ENCODE measurements around the gene FLNB. TPM values are rescaled to one million over a fixed set of nuclear protein-coding genes. Genes with fewer than 3 reads are reported as not detected.
A peak's percentile ranks its signal among the peaks of the same experiment; 100 is the strongest.

Gene FLNB
- total RNA-seq, 4 donors from 2014 or later: 60.2 to 138 (median 96.2) TPM

GRCh38 chr3:58099865-58100264 lies 91.6 kb downstream of the FLNB start:
- Histone ChIP-seq H3K4me3 (no peak overlapping the region), H3K9me3 (no peaks in the 10 kb centered on the region), H3K36me3 (peaks cover 0 to 97% of the 10 kb centered on the region in 2 donors), H3K4me1 (peaks cover 0 to 61% (median 15%) of the 10 kb centered on the region in 3 donors), H3K27me3 (no peaks in the 10 kb centered on the region), H3K27ac (peak overlapping the region in 2 of 4 donors; percentile 9 to 48)
- ATAC-seq: no peak
- TF ChIP-seq CTCF (IDR thresholded peaks at IDR 0.05): no peak
- TF ChIP-seq POLR2A (IDR thresholded peaks at IDR 0.05): no peak
- peak; percentile 16 for TF ChIP-seq POLR2AphosphoS5 (IDR thresholded peaks at IDR 0.05)
- WGBS, 2 donors (ENCODE audit: low coverage in 1 of 2): 62 to 72% methylated on average over 2 of the region's 2 CpGs

DNA sequence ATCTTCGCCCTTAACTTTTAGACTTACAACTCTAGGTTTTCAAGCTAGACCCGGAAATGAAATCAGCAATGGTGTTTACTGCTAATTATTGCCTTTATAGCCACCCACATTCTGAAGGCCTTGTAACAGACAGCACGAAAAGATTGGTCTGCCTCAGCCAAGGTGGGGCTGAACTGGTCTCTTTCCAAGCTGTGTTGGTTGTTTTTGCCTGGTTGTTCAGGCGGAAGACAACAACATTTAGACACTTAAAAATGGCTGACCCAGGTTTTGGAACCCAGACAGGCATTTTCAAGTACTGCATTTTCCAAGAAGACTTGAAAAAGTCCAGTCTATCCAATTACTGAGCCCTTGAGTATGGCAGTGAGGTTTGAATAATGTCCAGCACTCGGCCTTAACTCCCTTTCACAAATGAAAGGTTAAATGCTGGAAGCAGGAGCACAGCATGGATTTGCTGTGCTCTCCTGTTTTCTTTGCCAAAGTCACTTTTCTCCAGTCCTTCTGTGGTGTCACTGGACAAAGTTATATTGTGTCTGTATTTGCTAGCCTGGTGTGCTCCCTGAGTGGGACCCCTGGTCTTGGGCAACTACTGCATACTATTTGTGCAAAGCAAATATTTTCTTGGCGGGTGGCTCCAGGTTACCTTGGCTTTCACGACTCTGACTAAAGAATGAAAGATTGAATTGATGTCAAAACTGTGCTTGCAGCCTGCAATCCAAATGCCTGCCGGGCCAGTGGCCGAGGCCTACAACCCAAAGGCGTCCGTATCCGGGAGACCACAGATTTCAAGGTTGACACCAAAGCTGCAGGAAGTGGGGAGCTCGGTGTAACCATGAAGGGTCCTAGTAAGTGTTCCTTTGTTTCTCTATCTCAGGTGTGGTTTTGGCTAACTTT lies 93.5 kb downstream of the FLNB start:
- H3K4me3 ChIP-seq: no peak overlapping the region
- H3K27ac ChIP-seq: peak overlapping the region in 3 of 4 donors; percentile 54 to 71 (median 62)
- H3K27me3 ChIP-seq: no peaks in the 10 kb centered on the region
- H3K36me3 ChIP-seq: peaks cover 0 to 97% of the 10 kb centered on the region in 2 donors
- ATAC-seq: no peak
- WGBS, 2 donors (ENCODE audit: low coverage in 1 of 2): 68 to 82% methylated on average over 6 to 8 of the region's 13 CpGs
- TF ChIP-seq CTCF (IDR thresholded peaks at IDR 0.05): no peak
- TF ChIP-seq POLR2AphosphoS5 (IDR thresholded peaks at IDR 0.05): no peak
- no peak for TF ChIP-seq EP300 (IDR thresholded peaks at IDR 0.05)
- TF ChIP-seq POLR2A (IDR thresholded peaks at IDR 0.05): no peak
- H3K4me1 ChIP-seq: peaks cover 0 to 50% (median 15%) of the 10 kb centered on the region in 3 donors
- H3K9me3 ChIP-seq: no peaks in the 10 kb centered on the region

GRCh38 chr3:58102390-58102750 lies 94.1 kb downstream of the FLNB start:
- Histone ChIP-seq H3K4me3 (no peak overlapping the region), H3K9me3 (no peaks in the 10 kb centered on the region), H3K36me3 (peaks cover 0 to 97% of the 10 kb centered on the region in 2 donors), H3K27me3 (no peaks in the 10 kb centered on the region), H3K27ac (peak overlapping the region in 3 of 4 donors; percentile 54 to 71 (median 62)), H3K4me1 (peaks cover 0 to 48% (median 15%) of the 10 kb centered on the region in 3 donors)
- WGBS, 2 donors (ENCODE audit: low coverage in 1 of 2): 52 to 57% methylated on average over 4 of the region's 4 CpGs
- TF ChIP-seq POLR2AphosphoS5 (IDR thresholded peaks at IDR 0.05) (peak; percentile 60), EP300 (IDR thresholded peaks at IDR 0.05) (no peak), POLR2A (IDR thresholded peaks at IDR 0.05) (no peak), CTCF (IDR thresholded peaks at IDR 0.05) (no peak)
- ATAC-seq: peak; percentile 40

DNA sequence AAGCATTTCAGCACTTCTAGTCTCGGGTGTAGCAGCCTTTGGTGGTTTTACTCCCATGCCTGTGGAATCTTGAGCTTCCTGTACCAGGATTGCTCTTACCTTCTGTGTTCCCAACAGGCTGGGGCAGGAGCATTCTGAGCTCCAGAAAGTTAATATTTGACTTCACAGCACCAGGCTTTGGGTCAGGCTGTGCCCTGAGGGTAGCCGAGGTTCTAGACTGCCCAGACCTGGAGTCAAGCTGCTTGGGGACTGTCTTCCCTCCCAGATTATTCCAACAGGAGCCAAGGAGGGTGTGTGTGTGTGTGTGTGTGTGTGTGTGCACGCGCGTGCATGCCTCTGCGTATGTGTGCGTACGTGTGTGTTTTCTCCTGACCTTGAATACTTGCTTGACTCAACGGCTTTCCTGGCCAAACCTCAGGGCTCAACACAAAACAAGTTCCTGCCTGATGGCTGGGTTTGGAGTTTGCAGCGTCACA lies 94.8 kb downstream of the FLNB start:
- H3K4me3 ChIP-seq: no peak overlapping the region
- peaks cover 0 to 48% (median 15%) of the 10 kb centered on the region in 3 donors for H3K4me1 ChIP-seq
- H3K27ac ChIP-seq: peak overlapping the region in 3 of 4 donors; percentile 54 to 71 (median 62)
- H3K27me3 ChIP-seq: no peaks in the 10 kb centered on the region
- H3K9me3 ChIP-seq: no peaks in the 10 kb centered on the region
- 50 to 69% methylated on average over 2 to 9 of the region's 10 CpGs for WGBS, 2 donors (ENCODE audit: low coverage in 1 of 2)
- peaks cover 0 to 97% of the 10 kb centered on the region in 2 donors for H3K36me3 ChIP-seq
- no peak for ATAC-seq
- TF ChIP-seq EP300 (IDR thresholded peaks at IDR 0.05) (no peak), POLR2AphosphoS5 (IDR thresholded peaks at IDR 0.05) (peak; percentile 31), POLR2A (IDR thresholded peaks at IDR 0.05) (no peak), CTCF (IDR thresholded peaks at IDR 0.05) (no peak)
